NCI-H1694 (cell line): Measurements from ENCODE around the gene CD300E.

Experiments used
- DNase-seq: peaks from one replicate; lab custom pipeline; 2025; lab: John Stamatoyannopoulos, UW

CD300E gene

DNA sequence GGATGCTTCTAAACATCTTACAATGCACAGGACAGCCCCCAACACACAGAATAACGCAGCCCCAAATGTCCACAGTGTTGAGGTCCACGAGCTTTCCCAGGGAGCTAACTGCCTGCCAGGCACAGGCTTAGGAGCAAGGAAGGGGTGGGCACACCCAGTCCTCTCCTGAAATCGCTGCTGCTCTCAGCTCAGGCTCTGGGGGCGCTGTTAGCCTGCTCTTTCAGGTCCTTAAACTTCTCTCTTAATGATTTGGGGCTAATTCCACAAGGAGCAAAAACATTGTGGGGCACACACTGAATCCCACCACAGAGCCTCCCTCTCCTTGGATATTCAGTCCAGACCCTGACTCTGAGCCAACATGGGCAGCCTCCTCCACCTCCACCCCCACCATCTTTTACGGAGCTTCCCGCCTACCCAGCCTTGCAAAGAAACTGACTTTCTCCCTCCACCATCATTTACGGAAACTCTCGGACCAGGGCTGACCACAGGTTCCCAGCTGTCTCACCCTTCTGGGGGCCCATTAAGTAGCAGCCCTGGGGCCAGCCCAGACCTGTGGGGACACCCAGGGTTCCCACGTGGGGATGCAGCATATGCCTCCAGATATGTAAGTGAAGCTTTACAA, 57.3 kb downstream of the CD300E start:
- DNase-seq = peak; percentile 56

DNA sequence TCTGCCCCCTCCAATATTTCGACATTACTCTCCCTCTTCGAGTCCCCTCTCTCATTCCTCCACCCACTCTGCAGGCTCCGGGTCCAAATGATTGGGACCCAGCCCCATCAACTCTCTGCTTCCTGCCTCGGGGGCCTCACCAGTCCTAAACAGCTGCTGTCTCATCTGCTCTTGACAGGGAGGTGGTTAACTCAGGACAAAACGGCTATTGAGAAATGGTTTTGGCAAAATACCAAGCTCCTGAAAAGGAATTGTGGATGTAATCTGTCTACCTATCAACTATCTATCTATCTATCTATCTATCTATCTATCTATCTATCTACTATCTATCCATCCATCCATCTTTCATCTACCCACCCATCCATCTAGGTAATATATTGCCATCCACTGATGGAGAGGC, 58.4 kb downstream of the CD300E start:
- DNase-seq = no peak

DNA sequence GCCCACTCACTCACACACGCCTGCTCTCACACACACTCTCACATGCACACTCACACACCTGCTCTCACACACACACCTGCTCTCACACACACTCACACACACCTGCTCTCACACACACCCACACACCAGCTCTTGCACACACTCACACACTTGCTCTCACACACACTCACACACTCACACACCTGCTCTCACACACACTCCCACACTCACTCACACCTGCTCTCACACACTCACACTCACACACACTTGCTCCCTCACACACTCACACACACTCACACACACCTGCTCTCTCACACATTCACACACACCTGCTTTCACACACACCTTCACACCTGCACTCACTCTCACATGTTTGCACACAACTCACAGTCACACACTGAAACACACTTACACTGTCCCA, 60.2 kb downstream of the CD300E start:
- no peak for DNase-seq

DNA sequence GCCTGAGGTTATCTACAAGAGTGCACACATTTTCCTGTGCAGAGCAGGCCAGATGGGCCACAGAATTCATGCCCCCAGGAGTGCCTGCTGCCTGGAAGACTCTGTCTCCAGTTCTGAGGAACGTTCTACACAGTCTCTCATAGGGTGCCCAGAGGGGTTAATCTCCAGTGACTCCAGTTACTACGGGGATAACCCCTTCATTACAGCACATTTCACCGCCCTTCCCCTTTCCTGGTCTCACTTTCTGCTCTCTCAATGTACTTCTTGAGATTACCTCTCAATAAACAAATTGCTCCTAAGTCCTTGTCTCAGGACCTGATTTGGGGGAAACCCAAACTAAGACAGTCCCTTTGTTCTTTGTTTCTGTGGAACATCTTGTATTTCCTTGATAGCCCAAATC, 62.0 kb downstream of the CD300E start:
- DNase-seq = no peak
